Activated CD4-positive, alpha-beta memory T cell treated with anti-CD3 and anti-CD28 coated beads for 36 hours (primary cell): ENCODE data around the gene MARCO. TPM values are rescaled to one million over a fixed set of nuclear protein-coding genes. Genes with fewer than 3 reads are reported as not detected.

Experiments
- CTCF ChIA-PET: fragments of 350-600 bp; sonication (Branson Sonifier 250); formaldehyde crosslinking; loops from one replicate; lab custom pipeline; 2021; ENCODE audit warnings: antibody characterized with exemption, inconsistent platforms; lab: Charles Lee
- POLR2A ChIA-PET: fragments of 350-600 bp; sonication (Branson Sonifier 250); formaldehyde crosslinking; loops from one replicate; lab custom pipeline; 2021; ENCODE audit warnings: antibody characterized with exemption; lab: Charles Lee
- DNase-seq: peaks from one replicate; pipeline ENCODE4 v3.0.0-alpha.2; 2020
- H3K27ac Mint-ChIP-seq: one replicate; pipeline ENCODE4 v1.8.0; 2021; ENCODE audit warnings: mixed read lengths
- H3K27me3 Mint-ChIP-seq: one replicate; pipeline ENCODE4 v1.8.0; 2021; ENCODE audit warnings: mixed read lengths
- H3K36me3 Mint-ChIP-seq: one replicate; pipeline ENCODE4 v1.8.0; 2021; ENCODE audit warnings: mixed read lengths
- H3K4me1 Mint-ChIP-seq: one replicate; pipeline ENCODE4 v1.8.0; 2021; ENCODE audit warnings: low read depth, mixed read lengths
- H3K4me3 Mint-ChIP-seq: one replicate; pipeline ENCODE4 v1.8.0; 2021; ENCODE audit warnings: mild to moderate bottlenecking, mixed read lengths
- H3K9me3 Mint-ChIP-seq: one replicate; pipeline ENCODE4 v1.8.0; 2021; ENCODE audit warnings: mixed read lengths
- intact Hi-C: fragments of 100-400 bp; cut with micrococcal nuclease; formaldehyde crosslinking; loops from one replicate; pipeline ENCODE4 v1.15.1; 2023
- total RNA-seq, 2 experiments: library from RNA; stranded (reverse); gene quantifications; one replicate each; pipeline ENCODE4 v1.2.3, GENCODE V29; 2021

The MARCO gene
- total RNA-seq, 2 experiments from 2014 or later: not detected

- H3K4me3 Mint-ChIP-seq: no peak overlapping the region
- H3K4me1 Mint-ChIP-seq: no peaks in the 10 kb centered on the region
- no peaks in the 10 kb centered on the region for H3K9me3 Mint-ChIP-seq
- no peaks in the 10 kb centered on the region for H3K36me3 Mint-ChIP-seq
- POLR2A ChIA-PET: no interaction called here
- CTCF ChIA-PET: interaction anchor here (1.2 kb wide), 1 partner anchor 58 kb away, joined by 3 read pairs; no protein-coding TSS in a partner anchor
- peaks cover 1% of the 10 kb centered on the region for H3K27me3 Mint-ChIP-seq
- intact Hi-C loops: no loop called here
- DNase-seq: no peak
- no peak overlapping the region for H3K27ac Mint-ChIP-seq
Observed at GRCh38 chr2:118913803-118914645, 28.0 kb upstream of the MARCO start.

- Mint-ChIP-seq H3K27ac (no peak overlapping the region), H3K27me3 (peaks cover 3% of the 10 kb centered on the region), H3K4me1 (no peaks in the 10 kb centered on the region), H3K36me3 (no peaks in the 10 kb centered on the region), H3K4me3 (no peak overlapping the region), H3K9me3 (no peaks in the 10 kb centered on the region)
- ChIA-PET CTCF (no interaction called here), POLR2A (no interaction called here)
- DNase-seq: no peak
- intact Hi-C loops: no loop called here
Observed at GRCh38 chr2:118914721-118915453, 27.1 kb upstream of the MARCO start.

- H3K9me3 Mint-ChIP-seq: no peaks in the 10 kb centered on the region
- H3K4me3 Mint-ChIP-seq: no peak overlapping the region
- POLR2A ChIA-PET: no interaction called here
- H3K4me1 Mint-ChIP-seq: no peaks in the 10 kb centered on the region
- no peaks in the 10 kb centered on the region for H3K36me3 Mint-ChIP-seq
- H3K27me3 Mint-ChIP-seq: peaks cover 8% of the 10 kb centered on the region
- intact Hi-C loops: no loop called here
- no peak for DNase-seq
- CTCF ChIA-PET: interaction anchor here (0.8 kb wide), 1 partner anchor 8 kb away, joined by 4 read pairs; no protein-coding TSS in a partner anchor
- H3K27ac Mint-ChIP-seq: no peak overlapping the region
Observed at GRCh38 chr2:118918017-118918416, 24.0 kb upstream of the MARCO start.

GRCh38 chr2:118921646-118922045, 20.3 kb upstream of the MARCO start:
- peaks cover 12% of the 10 kb centered on the region for H3K27me3 Mint-ChIP-seq
- CTCF ChIA-PET: no interaction called here
- POLR2A ChIA-PET: no interaction called here
- no peaks in the 10 kb centered on the region for H3K9me3 Mint-ChIP-seq
- no peak for DNase-seq
- no peak overlapping the region for H3K4me3 Mint-ChIP-seq
- intact Hi-C loops: no loop called here
- H3K27ac Mint-ChIP-seq: no peak overlapping the region
- no peaks in the 10 kb centered on the region for H3K36me3 Mint-ChIP-seq
- H3K4me1 Mint-ChIP-seq: no peaks in the 10 kb centered on the region

- CTCF ChIA-PET: no interaction called here
Observed at GRCh38 chr2:118922254-118922653, 19.7 kb upstream of the MARCO start.

GRCh38 chr2:118923371-118923770, 18.6 kb upstream of the MARCO start:
- no peak for DNase-seq
- POLR2A ChIA-PET: no interaction called here
- Mint-ChIP-seq H3K27ac (no peak overlapping the region), H3K9me3 (no peaks in the 10 kb centered on the region), H3K36me3 (no peaks in the 10 kb centered on the region), H3K4me3 (no peak overlapping the region), H3K27me3 (peaks cover 11% of the 10 kb centered on the region), H3K4me1 (no peaks in the 10 kb centered on the region)
- intact Hi-C loops: no loop called here
- CTCF ChIA-PET: no interaction called here

More at GRCh38 chr2:118922254-118922653, 19.7 kb upstream of the MARCO start:
- Mint-ChIP-seq H3K4me1 (no peaks in the 10 kb centered on the region), H3K36me3 (no peaks in the 10 kb centered on the region), H3K4me3 (no peak overlapping the region), H3K27ac (no peak overlapping the region), H3K9me3 (no peaks in the 10 kb centered on the region), H3K27me3 (peaks cover 12% of the 10 kb centered on the region)
- intact Hi-C loops: no loop called here
- POLR2A ChIA-PET: no interaction called here
- DNase-seq: no peak

GRCh38 chr2:118925476-118925875, 16.5 kb upstream of the MARCO start:
- ChIA-PET POLR2A (no interaction called here), CTCF (no interaction called here)
- Mint-ChIP-seq H3K4me1 (no peaks in the 10 kb centered on the region), H3K9me3 (no peaks in the 10 kb centered on the region), H3K36me3 (no peaks in the 10 kb centered on the region), H3K27me3 (peaks cover 9% of the 10 kb centered on the region), H3K4me3 (no peak overlapping the region), H3K27ac (no peak overlapping the region)
- intact Hi-C loops: no loop called here
- DNase-seq: no peak

GRCh38 chr2:118925981-118926380, 16.0 kb upstream of the MARCO start:
- POLR2A ChIA-PET: no interaction called here
- Mint-ChIP-seq H3K9me3 (no peaks in the 10 kb centered on the region), H3K4me3 (no peak overlapping the region), H3K4me1 (no peaks in the 10 kb centered on the region), H3K27me3 (peaks cover 9% of the 10 kb centered on the region), H3K36me3 (no peaks in the 10 kb centered on the region), H3K27ac (no peak overlapping the region)
- CTCF ChIA-PET: no interaction called here
- no peak for DNase-seq
- intact Hi-C loops: no loop called here

GRCh38 chr2:118929059-118929458, 12.9 kb upstream of the MARCO start:
- H3K36me3 Mint-ChIP-seq: no peaks in the 10 kb centered on the region
- POLR2A ChIA-PET: no interaction called here
- H3K27me3 Mint-ChIP-seq: no peaks in the 10 kb centered on the region
- intact Hi-C loops: no loop called here
- H3K4me3 Mint-ChIP-seq: no peak overlapping the region
- peaks cover 10% of the 10 kb centered on the region for H3K9me3 Mint-ChIP-seq
- DNase-seq: no peak
- no peaks in the 10 kb centered on the region for H3K4me1 Mint-ChIP-seq
- CTCF ChIA-PET: no interaction called here
- no peak overlapping the region for H3K27ac Mint-ChIP-seq

GRCh38 chr2:118932949-118933348, 9.0 kb upstream of the MARCO start:
- Mint-ChIP-seq H3K27ac (no peak overlapping the region), H3K36me3 (no peaks in the 10 kb centered on the region), H3K27me3 (no peaks in the 10 kb centered on the region), H3K9me3 (peaks cover 10% of the 10 kb centered on the region), H3K4me1 (no peaks in the 10 kb centered on the region), H3K4me3 (no peak overlapping the region)
- intact Hi-C loops: no loop called here
- CTCF ChIA-PET: no interaction called here
- DNase-seq: no peak
- POLR2A ChIA-PET: no interaction called here

GRCh38 chr2:118936306-118936705, 5.7 kb upstream of the MARCO start:
- intact Hi-C loops: no loop called here
- DNase-seq: no peak
- Mint-ChIP-seq H3K27me3 (peaks cover 3% of the 10 kb centered on the region), H3K4me1 (no peaks in the 10 kb centered on the region), H3K9me3 (peaks cover 10% of the 10 kb centered on the region), H3K36me3 (no peaks in the 10 kb centered on the region), H3K4me3 (no peak overlapping the region), H3K27ac (no peak overlapping the region)
- ChIA-PET POLR2A (no interaction called here), CTCF (no interaction called here)

- POLR2A ChIA-PET: no interaction called here
- no peaks in the 10 kb centered on the region for H3K36me3 Mint-ChIP-seq
- H3K27ac Mint-ChIP-seq: no peak overlapping the region
- H3K4me3 Mint-ChIP-seq: no peak overlapping the region
- CTCF ChIA-PET: no interaction called here
- DNase-seq: no peak
- intact Hi-C loops: no loop called here
- H3K27me3 Mint-ChIP-seq: peaks cover 7% of the 10 kb centered on the region
- H3K4me1 Mint-ChIP-seq: no peaks in the 10 kb centered on the region
- peaks cover 10% of the 10 kb centered on the region for H3K9me3 Mint-ChIP-seq
Observed at GRCh38 chr2:118936936-118937335, 5.1 kb upstream of the MARCO start.
